Measurements from ENCODE around the gene KAZN. TPM values are rescaled to one million over a fixed set of nuclear protein-coding genes. Genes with fewer than 3 reads are reported as not detected.

The KAZN gene
- total and polyA plus RNA-seq, 3 donors from 2014 or later, result 12.1 to 14.6 (median 13.8) TPM

DNA sequence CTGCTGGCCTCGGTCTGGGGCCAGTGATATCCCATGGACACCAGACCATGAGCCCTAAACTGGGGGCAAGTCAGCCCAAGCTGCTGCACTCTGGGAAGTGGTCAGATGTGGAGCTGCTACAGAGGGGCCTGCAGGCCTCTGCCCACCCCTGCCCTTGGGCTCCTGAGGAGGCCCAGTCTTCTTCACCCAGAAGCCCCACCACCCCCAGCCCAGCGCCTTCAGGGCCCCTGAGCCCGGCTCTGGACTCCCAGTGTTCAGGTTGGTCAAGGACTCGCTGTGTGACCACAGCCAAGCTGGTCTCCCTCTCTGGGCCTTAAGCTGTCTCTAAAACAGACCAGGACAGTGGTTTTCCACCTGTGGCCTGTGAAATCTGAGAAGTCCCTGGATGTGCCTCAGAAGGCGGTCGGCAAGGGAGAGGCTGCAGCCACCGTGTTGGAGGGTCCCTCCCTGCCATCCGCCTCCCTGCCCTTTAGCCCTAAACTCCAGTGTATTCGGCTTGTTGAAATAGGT lies 475.4 kb downstream of the KAZN start:
- Histone ChIP-seq H3K36me3 (ENCODE audit: low read depth, missing control alignments) (no peaks in the 10 kb centered on the region), H3K27ac (no peak overlapping the region), H3K9me3 (no peaks in the 10 kb centered on the region), H3K4me1 (peaks cover under 1% of the 10 kb centered on the region), H3K27me3 (no peaks in the 10 kb centered on the region), H3K4me3 (no peak overlapping the region)
- TF ChIP-seq, protein P1, sequence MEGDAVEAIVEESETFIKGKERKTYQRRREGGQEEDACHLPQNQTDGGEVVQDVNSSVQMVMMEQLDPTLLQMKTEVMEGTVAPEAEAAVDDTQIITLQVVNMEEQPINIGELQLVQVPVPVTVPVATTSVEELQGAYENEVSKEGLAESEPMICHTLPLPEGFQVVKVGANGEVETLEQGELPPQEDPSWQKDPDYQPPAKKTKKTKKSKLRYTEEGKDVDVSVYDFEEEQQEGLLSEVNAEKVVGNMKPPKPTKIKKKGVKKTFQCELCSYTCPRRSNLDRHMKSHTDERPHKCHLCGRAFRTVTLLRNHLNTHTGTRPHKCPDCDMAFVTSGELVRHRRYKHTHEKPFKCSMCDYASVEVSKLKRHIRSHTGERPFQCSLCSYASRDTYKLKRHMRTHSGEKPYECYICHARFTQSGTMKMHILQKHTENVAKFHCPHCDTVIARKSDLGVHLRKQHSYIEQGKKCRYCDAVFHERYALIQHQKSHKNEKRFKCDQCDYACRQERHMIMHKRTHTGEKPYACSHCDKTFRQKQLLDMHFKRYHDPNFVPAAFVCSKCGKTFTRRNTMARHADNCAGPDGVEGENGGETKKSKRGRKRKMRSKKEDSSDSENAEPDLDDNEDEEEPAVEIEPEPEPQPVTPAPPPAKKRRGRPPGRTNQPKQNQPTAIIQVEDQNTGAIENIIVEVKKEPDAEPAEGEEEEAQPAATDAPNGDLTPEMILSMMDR (IDR thresholded peaks at IDR 0.05), result no peak
- no peak for TF ChIP-seq POLR2A (IDR thresholded peaks at IDR 0.05)
- no peak for DNase-seq
- WGBS, 2 donors, result 92 to 100% methylated on average over 3 to 9 of the region's 9 CpGs
- intact Hi-C loops (cut with DNase I; ENCODE audit: low total_unique reads), result no loop called here

DNA sequence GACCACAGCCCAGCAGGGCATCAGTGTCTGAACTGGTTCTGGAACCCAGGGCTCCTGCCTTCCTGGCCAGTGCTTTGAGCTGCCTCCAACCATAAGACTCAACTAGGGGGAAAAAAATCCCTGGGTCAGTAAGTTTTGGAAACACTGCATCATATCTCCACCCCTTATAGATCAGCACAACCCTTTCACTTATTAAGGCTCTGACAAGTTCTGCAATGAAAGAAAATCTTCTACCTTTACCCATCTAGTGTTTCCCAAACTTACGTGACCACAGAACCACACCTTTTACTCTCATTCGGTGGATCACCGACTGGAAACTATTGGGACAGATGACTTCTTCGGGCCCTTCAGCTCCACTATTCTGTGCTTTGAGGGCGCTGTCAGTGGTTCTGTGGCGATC lies 476.7 kb downstream of the KAZN start:
- H3K27ac ChIP-seq, result no peak overlapping the region
- intact Hi-C loops (cut with DNase I; ENCODE audit: low total_unique reads), result no loop called here
- H3K36me3 ChIP-seq (ENCODE audit: low read depth, missing control alignments), result no peaks in the 10 kb centered on the region

DNA sequence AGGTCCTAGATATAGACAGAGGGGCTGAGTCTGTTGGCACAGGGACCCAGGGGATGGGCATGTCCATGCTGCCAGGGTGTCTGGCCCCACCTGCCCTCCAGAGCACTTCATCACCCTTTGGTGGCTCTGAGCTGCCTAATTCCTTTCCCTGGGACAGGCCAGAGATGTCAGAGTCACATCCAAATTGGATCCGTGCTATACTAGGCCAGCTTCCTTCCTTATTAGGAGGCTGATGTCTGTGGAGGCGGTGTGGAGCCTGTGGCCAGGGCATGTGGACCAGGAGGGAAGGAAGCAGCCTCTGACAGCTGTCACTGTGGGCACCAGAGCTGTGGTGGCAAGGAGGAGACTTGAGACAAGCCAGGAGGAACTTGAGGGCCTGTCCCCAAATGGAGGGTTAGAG lies 477.3 kb downstream of the KAZN start:
- intact Hi-C loops (cut with DNase I; ENCODE audit: low total_unique reads), result no loop called here
- H3K36me3 ChIP-seq (ENCODE audit: low read depth, missing control alignments), result no peaks in the 10 kb centered on the region
- no peaks in the 10 kb centered on the region for H3K27me3 ChIP-seq
- no peaks in the 10 kb centered on the region for H3K9me3 ChIP-seq
- no peak for DNase-seq
- no peaks in the 10 kb centered on the region for H3K4me1 ChIP-seq
- H3K27ac ChIP-seq, result no peak overlapping the region
- TF ChIP-seq POLR2A (IDR thresholded peaks at IDR 0.05), result no peak
- TF ChIP-seq, protein P1 (IDR thresholded peaks at IDR 0.05), result no peak
- 82 to 94% methylated on average over 2 of the region's 2 CpGs for WGBS, 2 donors
- no peak overlapping the region for H3K4me3 ChIP-seq

More for the DNA sequence above, 476.7 kb downstream of the KAZN start:
- no peak for DNase-seq
- H3K4me3 ChIP-seq, result no peak overlapping the region
- H3K4me1 ChIP-seq, result no peaks in the 10 kb centered on the region
- no peaks in the 10 kb centered on the region for H3K9me3 ChIP-seq
- TF ChIP-seq, protein P1 (IDR thresholded peaks at IDR 0.05), result no peak
- TF ChIP-seq POLR2A (IDR thresholded peaks at IDR 0.05), result no peak
- 93 to 96% methylated on average over 6 of the region's 6 CpGs for WGBS, 2 donors
- H3K27me3 ChIP-seq, result no peaks in the 10 kb centered on the region

DNA sequence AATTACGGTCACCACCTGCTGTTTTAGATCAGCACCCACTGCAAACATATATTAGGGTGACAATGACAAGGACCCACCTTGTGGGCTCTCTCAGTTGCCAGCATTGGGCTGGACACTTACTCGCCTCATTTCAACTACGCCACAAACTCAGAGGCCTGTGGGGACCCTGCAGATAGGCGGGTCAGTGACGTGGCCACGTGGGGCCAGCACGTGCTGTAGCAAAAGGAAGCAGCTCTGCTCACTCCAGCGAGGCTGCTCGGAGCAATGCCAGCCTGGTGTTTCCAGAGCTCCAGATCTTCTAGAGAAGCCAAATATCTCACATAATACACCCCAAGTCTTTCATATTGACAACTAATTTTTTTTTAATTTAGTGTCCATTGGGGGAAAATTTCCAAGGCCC lies 478.3 kb downstream of the KAZN start:
- Histone ChIP-seq H3K9me3 (no peaks in the 10 kb centered on the region), H3K36me3 (ENCODE audit: low read depth, missing control alignments) (no peaks in the 10 kb centered on the region), H3K27me3 (no peaks in the 10 kb centered on the region), H3K4me3 (no peak overlapping the region), H3K27ac (no peak overlapping the region), H3K4me1 (no peaks in the 10 kb centered on the region)
- intact Hi-C loops (cut with DNase I; ENCODE audit: low total_unique reads), result no loop called here
- DNase-seq, result no peak
- WGBS, 2 donors, result 93 to 96% methylated on average over 5 to 9 of the region's 9 CpGs
- TF ChIP-seq POLR2A (IDR thresholded peaks at IDR 0.05), result no peak
- TF ChIP-seq, protein P1 (IDR thresholded peaks at IDR 0.05), result no peak

DNA sequence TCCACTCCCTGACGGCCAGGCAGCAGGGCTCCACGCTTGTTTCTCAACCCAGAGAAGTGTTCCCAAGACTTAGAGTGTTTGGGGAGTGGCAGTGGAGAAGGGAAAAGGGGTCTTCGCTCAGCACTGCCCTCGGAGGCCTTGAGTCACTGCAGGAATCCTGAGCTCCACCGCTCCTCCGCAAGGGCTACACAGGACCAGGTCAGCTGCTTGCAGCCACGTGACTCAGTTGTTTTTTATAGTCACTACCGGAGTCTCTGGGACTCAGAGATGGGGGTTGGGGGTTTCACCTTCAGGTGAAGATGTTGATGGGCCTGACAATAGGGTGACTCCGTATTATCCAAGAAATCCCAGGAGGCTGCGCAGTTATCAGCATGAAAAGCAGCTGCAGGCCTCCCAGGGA lies 478.9 kb downstream of the KAZN start:
- no peaks in the 10 kb centered on the region for H3K36me3 ChIP-seq (ENCODE audit: low read depth, missing control alignments)
- no peak overlapping the region for H3K27ac ChIP-seq
- TF ChIP-seq, protein P1 (IDR thresholded peaks at IDR 0.05), result no peak
- TF ChIP-seq POLR2A (IDR thresholded peaks at IDR 0.05), result no peak
- H3K4me3 ChIP-seq, result no peak overlapping the region
- DNase-seq, result no peak
- no peaks in the 10 kb centered on the region for H3K9me3 ChIP-seq
- intact Hi-C loops (cut with DNase I; ENCODE audit: low total_unique reads), result no loop called here
- 91 to 94% methylated on average over 10 of the region's 10 CpGs for WGBS, 2 donors
- no peaks in the 10 kb centered on the region for H3K27me3 ChIP-seq
- H3K4me1 ChIP-seq, result no peaks in the 10 kb centered on the region

All from testis (tissue), 3 donors.